Liver (tissue), 9 donors: ENCODE data around the gene KCNQ4. TPM values are rescaled to one million over a fixed set of nuclear protein-coding genes. Genes with fewer than 3 reads are reported as not detected.

Experiments
- DNase-seq: peaks from one replicate; pipeline ENCODE4 v3.0.0-alpha.2; 2017; ENCODE audit warnings: low spot score
- H3K27ac ChIP-seq, 2 donors: one replicate each; pipeline ENCODE4 v1.7.0; 2013; ENCODE audit warnings: inconsistent platforms in 2 of 2, low read length in 2 of 2, control low read depth in 1 of 2, low read depth in 1 of 2, mild to moderate bottlenecking in 1 of 2
- H3K27me3 ChIP-seq, 4 donors: one replicate each; pipeline versions ENCODE4 v1.6.1 to v1.7.0; 2013; ENCODE audit warnings: low read length in 3 of 4, inconsistent platforms in 1 of 4, mild to moderate bottlenecking in 1 of 4, moderate library complexity in 1 of 4; ENCODE audit not compliant: control insufficient read depth in 4 of 4, insufficient read depth in 4 of 4
- H3K36me3 ChIP-seq, 4 donors: one replicate each; pipeline versions ENCODE4 v1.6.1 to v1.7.0; 2013; ENCODE audit warnings: low read length in 3 of 4, mild to moderate bottlenecking in 3 of 4, low read depth in 1 of 4, moderate library complexity in 1 of 4; ENCODE audit not compliant: control insufficient read depth in 4 of 4, insufficient read depth in 3 of 4
- H3K4me1 ChIP-seq, 4 donors: one replicate each; pipeline versions ENCODE4 v1.6.1 to v1.7.0; 2013; ENCODE audit warnings: low read length in 3 of 4, mild to moderate bottlenecking in 3 of 4, moderate library complexity in 1 of 4; ENCODE audit not compliant: control insufficient read depth in 4 of 4, insufficient read depth in 4 of 4
- H3K4me3 ChIP-seq, 3 donors: one replicate each; pipeline versions ENCODE4 v1.6.1 to v1.7.0; 2013; ENCODE audit warnings: low read length in 3 of 3, control low read depth in 1 of 3, low read depth in 1 of 3, mild to moderate bottlenecking in 1 of 3
- H3K9ac ChIP-seq, 2 donors: one replicate each; pipeline ENCODE4 v1.7.0; 2013; ENCODE audit warnings: low read length in 2 of 2, mild to moderate bottlenecking in 2 of 2, moderate library complexity in 2 of 2, control low read depth in 1 of 2, low read depth in 1 of 2
- H3K9me3 ChIP-seq, 4 donors: one replicate each; pipeline versions ENCODE4 v1.6.1 to v1.7.0; 2013; ENCODE audit warnings: low read length in 3 of 4; ENCODE audit not compliant: control insufficient read depth in 4 of 4
- EGR1 ChIP-seq, 2 donors: IDR thresholded peaks; 2 replicates each; pipeline ENCODE4 v1.6.1; 2016 to 2018; ENCODE audit warnings: antibody characterized with exemption in 2 of 2, low read depth in 2 of 2
- FOXA1 ChIP-seq: IDR thresholded peaks from 2 replicates; pipeline ENCODE4 v1.6.1; 2016; ENCODE audit warnings: antibody characterized with exemption
- FOXA2 ChIP-seq: IDR thresholded peaks from 2 replicates; pipeline ENCODE4 v1.6.1; 2016; ENCODE audit warnings: antibody characterized with exemption
- GABPA ChIP-seq, 2 donors: IDR thresholded peaks in 1 of 2; conservative IDR thresholded peaks in 1 of 2; 2 replicates each; pipeline ENCODE4 v1.6.1; 2016; ENCODE audit warnings: antibody characterized with exemption in 2 of 2, mild to moderate bottlenecking in 1 of 2, moderate library complexity in 1 of 2
- HNF4A ChIP-seq, 2 donors: conservative IDR thresholded peaks; 2 replicates each; pipeline ENCODE4 v1.6.1; 2016; ENCODE audit warnings: antibody characterized with exemption in 2 of 2, mild to moderate bottlenecking in 2 of 2
- HNF4G ChIP-seq: IDR thresholded peaks from 2 replicates; pipeline ENCODE4 v1.6.1; 2016; ENCODE audit warnings: antibody characterized with exemption
- JUND ChIP-seq, 2 donors: IDR thresholded peaks; 2 replicates each; pipeline ENCODE4 v1.6.1; 2016; ENCODE audit warnings: antibody characterized with exemption in 2 of 2
- NR2F2 ChIP-seq: IDR thresholded peaks from 2 replicates; pipeline ENCODE4 v1.6.1; 2016; ENCODE audit warnings: antibody characterized with exemption
- RAD21 ChIP-seq, 2 donors: IDR thresholded peaks; 2 replicates each; pipeline ENCODE4 v1.6.1; 2016; ENCODE audit warnings: antibody characterized with exemption in 2 of 2, mild to moderate bottlenecking in 2 of 2
- RXRA ChIP-seq, 2 donors: IDR thresholded peaks; 2 replicates each; pipeline ENCODE4 v1.6.1; 2017 to 2018; ENCODE audit warnings: antibody characterized with exemption in 2 of 2, mild to moderate bottlenecking in 1 of 2
- SP1 ChIP-seq: IDR thresholded peaks from 2 replicates; pipeline ENCODE4 v1.6.1; 2018; ENCODE audit warnings: antibody characterized with exemption, mild to moderate bottlenecking
- TAF1 ChIP-seq: conservative IDR thresholded peaks from 2 replicates; pipeline ENCODE4 v1.6.1; 2016; ENCODE audit warnings: antibody characterized with exemption, mild to moderate bottlenecking
- YY1 ChIP-seq: IDR thresholded peaks from 2 replicates; pipeline ENCODE4 v1.6.1; 2016; ENCODE audit warnings: antibody characterized with exemption, mild to moderate bottlenecking
- WGBS: extraction: QIAGEN DNeasy Blood & Tissue Kit; methylation state at CpG from one replicate; pipeline ENCODE4 v1.1.7; 2013; 5-methylcytosine and 5-hydroxymethylcytosine counted together
- polyA plus RNA-seq, 2 donors: library from polyadenylated mRNA; stranded (reverse) in 1 of 2; unstranded in 1 of 2; fragments of 200-250 nt in 1 of 2; fragments of >200 nt in 1 of 2; fragmentation: Nextera tagmentation in 1 of 2; extraction: Ambion mirVana in 1 of 2; gene quantifications; one replicate each; pipeline versions ENCODE4 v1.2.1 to v1.2.3, GENCODE V29; 2013 to 2015
- total RNA-seq, 2 donors: library from RNA; depleted of rRNA; stranded (reverse); fragments of >200 nt; gene quantifications; one replicate each; pipeline ENCODE4 v1.2.3, GENCODE V29; 2014
- TF ChIP-seq, protein P1 (sequence below): IDR thresholded peaks from 2 replicates; pipeline ENCODE4 v1.6.1; 2016; ENCODE audit warnings: antibody characterized with exemption
- TF ChIP-seq, protein P2 (sequence below): IDR thresholded peaks from 2 replicates; pipeline ENCODE4 v1.6.1; 2016; ENCODE audit warnings: antibody characterized with exemption
- TF ChIP-seq, protein P3 (sequence below): IDR thresholded peaks from 2 replicates; pipeline ENCODE4 v1.6.1; 2016; ENCODE audit warnings: antibody characterized with exemption
- TF ChIP-seq, protein P4 (sequence below): IDR thresholded peaks from 2 replicates; pipeline ENCODE4 v1.6.1; 2016; ENCODE audit warnings: antibody characterized with exemption, mild to moderate bottlenecking
- TF ChIP-seq, protein P5 (sequence below): fragments of 150-350 bp; IDR thresholded peaks from 2 replicates; pipeline ENCODE4 v1.5.1; 2017; ENCODE audit warnings: improper control_type of control experiment, low read depth, low read length; ENCODE audit not compliant: missing input control
- donor health status: healthy.
- donor health status: healthy.
- donor health status: healthy.
- donor health status: healthy.
- donor health status: healthy.

KCNQ4 gene
- total and polyA plus RNA-seq, 4 donors: 0.10 to 2.1 (median 0.27) TPM

DNA sequence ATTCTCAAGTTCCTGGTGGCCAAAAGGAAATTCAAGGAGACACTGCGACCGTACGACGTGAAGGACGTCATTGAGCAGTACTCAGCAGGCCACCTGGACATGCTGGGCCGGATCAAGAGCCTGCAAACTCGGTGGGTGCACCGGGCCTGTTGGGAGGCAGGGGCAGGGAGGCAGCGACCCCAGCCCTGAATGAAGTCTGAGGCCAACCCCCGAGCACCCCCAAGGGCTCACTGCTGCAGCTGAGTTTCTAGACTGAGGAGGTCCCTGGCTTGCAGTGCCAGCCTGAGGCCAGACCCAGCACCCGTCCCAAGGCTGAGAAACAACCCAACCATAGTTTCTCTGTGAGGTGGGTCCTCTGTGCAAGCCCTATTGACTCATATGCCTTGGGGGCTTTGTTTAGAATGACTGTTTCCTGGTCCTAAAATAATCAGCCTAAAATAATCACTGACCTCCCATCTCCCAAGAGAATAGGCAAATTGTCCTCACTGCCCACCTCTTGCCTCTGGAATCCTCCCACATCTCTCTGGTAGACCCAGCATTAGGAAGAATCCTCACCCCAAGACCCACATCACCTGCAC, 51.5 kb downstream of the KCNQ4 start:
- TF ChIP-seq HNF4G (no peak), GABPA (IDR thresholded peaks at IDR 0.05 in 1 of 2, conservative IDR thresholded peaks at IDR 0.05 in 1 of 2) (no peak), FOXA1 (no peak), TAF1 (no peak), SP1 (no peak), NR2F2 (no peak), FOXA2 (no peak), YY1 (no peak), EGR1 (IDR thresholded peaks at IDR 0.05; ENCODE audit: low read depth in 2 of 2) (no peak), RAD21 (IDR thresholded peaks at IDR 0.05) (no peak), HNF4A (conservative IDR thresholded peaks at IDR 0.05) (no peak), JUND (IDR thresholded peaks at IDR 0.05) (no peak), RXRA (IDR thresholded peaks at IDR 0.05) (no peak)
- TF ChIP-seq, protein P1, sequence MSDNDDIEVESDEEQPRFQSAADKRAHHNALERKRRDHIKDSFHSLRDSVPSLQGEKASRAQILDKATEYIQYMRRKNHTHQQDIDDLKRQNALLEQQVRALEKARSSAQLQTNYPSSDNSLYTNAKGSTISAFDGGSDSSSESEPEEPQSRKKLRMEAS: no peak
- TF ChIP-seq, protein P2, sequence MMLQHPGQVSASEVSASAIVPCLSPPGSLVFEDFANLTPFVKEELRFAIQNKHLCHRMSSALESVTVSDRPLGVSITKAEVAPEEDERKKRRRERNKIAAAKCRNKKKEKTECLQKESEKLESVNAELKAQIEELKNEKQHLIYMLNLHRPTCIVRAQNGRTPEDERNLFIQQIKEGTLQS: no peak
- TF ChIP-seq, protein P3, sequence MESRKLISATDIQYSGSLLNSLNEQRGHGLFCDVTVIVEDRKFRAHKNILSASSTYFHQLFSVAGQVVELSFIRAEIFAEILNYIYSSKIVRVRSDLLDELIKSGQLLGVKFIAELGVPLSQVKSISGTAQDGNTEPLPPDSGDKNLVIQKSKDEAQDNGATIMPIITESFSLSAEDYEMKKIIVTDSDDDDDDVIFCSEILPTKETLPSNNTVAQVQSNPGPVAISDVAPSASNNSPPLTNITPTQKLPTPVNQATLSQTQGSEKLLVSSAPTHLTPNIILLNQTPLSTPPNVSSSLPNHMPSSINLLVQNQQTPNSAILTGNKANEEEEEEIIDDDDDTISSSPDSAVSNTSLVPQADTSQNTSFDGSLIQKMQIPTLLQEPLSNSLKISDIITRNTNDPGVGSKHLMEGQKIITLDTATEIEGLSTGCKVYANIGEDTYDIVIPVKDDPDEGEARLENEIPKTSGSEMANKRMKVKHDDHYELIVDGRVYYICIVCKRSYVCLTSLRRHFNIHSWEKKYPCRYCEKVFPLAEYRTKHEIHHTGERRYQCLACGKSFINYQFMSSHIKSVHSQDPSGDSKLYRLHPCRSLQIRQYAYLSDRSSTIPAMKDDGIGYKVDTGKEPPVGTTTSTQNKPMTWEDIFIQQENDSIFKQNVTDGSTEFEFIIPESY: no peak
- TF ChIP-seq, protein P4, sequence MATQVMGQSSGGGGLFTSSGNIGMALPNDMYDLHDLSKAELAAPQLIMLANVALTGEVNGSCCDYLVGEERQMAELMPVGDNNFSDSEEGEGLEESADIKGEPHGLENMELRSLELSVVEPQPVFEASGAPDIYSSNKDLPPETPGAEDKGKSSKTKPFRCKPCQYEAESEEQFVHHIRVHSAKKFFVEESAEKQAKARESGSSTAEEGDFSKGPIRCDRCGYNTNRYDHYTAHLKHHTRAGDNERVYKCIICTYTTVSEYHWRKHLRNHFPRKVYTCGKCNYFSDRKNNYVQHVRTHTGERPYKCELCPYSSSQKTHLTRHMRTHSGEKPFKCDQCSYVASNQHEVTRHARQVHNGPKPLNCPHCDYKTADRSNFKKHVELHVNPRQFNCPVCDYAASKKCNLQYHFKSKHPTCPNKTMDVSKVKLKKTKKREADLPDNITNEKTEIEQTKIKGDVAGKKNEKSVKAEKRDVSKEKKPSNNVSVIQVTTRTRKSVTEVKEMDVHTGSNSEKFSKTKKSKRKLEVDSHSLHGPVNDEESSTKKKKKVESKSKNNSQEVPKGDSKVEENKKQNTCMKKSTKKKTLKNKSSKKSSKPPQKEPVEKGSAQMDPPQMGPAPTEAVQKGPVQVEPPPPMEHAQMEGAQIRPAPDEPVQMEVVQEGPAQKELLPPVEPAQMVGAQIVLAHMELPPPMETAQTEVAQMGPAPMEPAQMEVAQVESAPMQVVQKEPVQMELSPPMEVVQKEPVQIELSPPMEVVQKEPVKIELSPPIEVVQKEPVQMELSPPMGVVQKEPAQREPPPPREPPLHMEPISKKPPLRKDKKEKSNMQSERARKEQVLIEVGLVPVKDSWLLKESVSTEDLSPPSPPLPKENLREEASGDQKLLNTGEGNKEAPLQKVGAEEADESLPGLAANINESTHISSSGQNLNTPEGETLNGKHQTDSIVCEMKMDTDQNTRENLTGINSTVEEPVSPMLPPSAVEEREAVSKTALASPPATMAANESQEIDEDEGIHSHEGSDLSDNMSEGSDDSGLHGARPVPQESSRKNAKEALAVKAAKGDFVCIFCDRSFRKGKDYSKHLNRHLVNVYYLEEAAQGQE: no peak
- TF ChIP-seq, protein P5, sequence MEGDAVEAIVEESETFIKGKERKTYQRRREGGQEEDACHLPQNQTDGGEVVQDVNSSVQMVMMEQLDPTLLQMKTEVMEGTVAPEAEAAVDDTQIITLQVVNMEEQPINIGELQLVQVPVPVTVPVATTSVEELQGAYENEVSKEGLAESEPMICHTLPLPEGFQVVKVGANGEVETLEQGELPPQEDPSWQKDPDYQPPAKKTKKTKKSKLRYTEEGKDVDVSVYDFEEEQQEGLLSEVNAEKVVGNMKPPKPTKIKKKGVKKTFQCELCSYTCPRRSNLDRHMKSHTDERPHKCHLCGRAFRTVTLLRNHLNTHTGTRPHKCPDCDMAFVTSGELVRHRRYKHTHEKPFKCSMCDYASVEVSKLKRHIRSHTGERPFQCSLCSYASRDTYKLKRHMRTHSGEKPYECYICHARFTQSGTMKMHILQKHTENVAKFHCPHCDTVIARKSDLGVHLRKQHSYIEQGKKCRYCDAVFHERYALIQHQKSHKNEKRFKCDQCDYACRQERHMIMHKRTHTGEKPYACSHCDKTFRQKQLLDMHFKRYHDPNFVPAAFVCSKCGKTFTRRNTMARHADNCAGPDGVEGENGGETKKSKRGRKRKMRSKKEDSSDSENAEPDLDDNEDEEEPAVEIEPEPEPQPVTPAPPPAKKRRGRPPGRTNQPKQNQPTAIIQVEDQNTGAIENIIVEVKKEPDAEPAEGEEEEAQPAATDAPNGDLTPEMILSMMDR: no peak
- no peak overlapping the region for H3K4me3 ChIP-seq
- H3K36me3 ChIP-seq: no peaks in the 10 kb centered on the region
- H3K27ac ChIP-seq: no peak overlapping the region
- no peak for DNase-seq
- H3K9me3 ChIP-seq: no peaks in the 10 kb centered on the region
- H3K27me3 ChIP-seq: no peaks in the 10 kb centered on the region
- 89% methylated on average over 11 of the region's 11 CpGs for WGBS
- no peak overlapping the region for H3K9ac ChIP-seq
- H3K4me1 ChIP-seq: peaks cover 0 to 1% (median 0%) of the 10 kb centered on the region in 4 donors
